HT1080 (cell line): ENCODE data around the gene SLCO1A2. TPM values are rescaled to one million over a fixed set of nuclear protein-coding genes. Genes with fewer than 3 reads are reported as not detected.
"Not testable (repeated sequence)": the region's sequence is repeated elsewhere in the genome, so short reads cannot be mapped to it uniquely, and the experiment has no call there.

ENCODE experiments used
- DNase-seq: peaks from one replicate; pipeline ENCODE4 v3.0.0-alpha.2; 2015; ENCODE audit warnings: low read depth
- polyA plus RNA-seq, 2 experiments: library from polyadenylated mRNA; depleted of rRNA; stranded (reverse); fragments of >200 nt; gene quantifications; 2 replicates each; pipeline ENCODE4 v1.2.3, GENCODE V29; 2015
- total RNA-seq: library from RNA; depleted of rRNA; stranded (reverse); fragments of >200 nt; shearing (Covaris generic); gene quantifications from 2 replicates; pipeline ENCODE4 v1.2.3, GENCODE V29; 2014; rRNA removed

Gene SLCO1A2
- not detected in 2 replicates for total RNA-seq
- not detected in 2 replicates for polyA plus RNA-seq (2015; cell fraction: cytosol; rRNA removed)
- not detected in 2 replicates for polyA plus RNA-seq (2015; cell fraction: nucleus; rRNA removed)

- DNase-seq: no peak
These were observed at the start of gene SLCO1A2 for GRCh38 chr12:21334771-21335325. Gene SLCO1A2, minus strand, starts transcription at chr12:21334917. Its CDS starts 270 bp downstream, at chr12:21334647.

GRCh38 chr12:21384261-21384660 lies 49.5 kb upstream of the SLCO1A2 start:
- DNase-seq: no peak

GRCh38 chr12:21381320-21381719 lies 46.6 kb upstream of the SLCO1A2 start:
- not testable (repeated sequence) for DNase-seq

- DNase-seq: no peak
These were observed 44.5 kb upstream of the SLCO1A2 start for GRCh38 chr12:21379218-21379617.

GRCh38 chr12:21372602-21373001 lies 37.9 kb upstream of the SLCO1A2 start, which contains the start of gene IAPP:
Gene IAPP, plus strand, starts transcription at chr12:21372902. Its CDS starts 450 bp downstream, at chr12:21373352.
- no peak for DNase-seq

- no peak for DNase-seq
These were observed 36.2 kb upstream of the SLCO1A2 start for GRCh38 chr12:21370845-21371449.

- no peak for DNase-seq
These were observed 34.6 kb upstream of the SLCO1A2 start for GRCh38 chr12:21369141-21369980.

GRCh38 chr12:21360632-21361031 lies 25.9 kb upstream of the SLCO1A2 start:
- not testable (repeated sequence) for DNase-seq

- peak; percentile 23 for DNase-seq
These were observed 19.9 kb upstream of the SLCO1A2 start for GRCh38 chr12:21354641-21355040.

- no peak for DNase-seq
These were observed 19.2 kb upstream of the SLCO1A2 start for GRCh38 chr12:21353948-21354347.

GRCh38 chr12:21353487-21353886 lies 18.8 kb upstream of the SLCO1A2 start:
- DNase-seq: no peak

GRCh38 chr12:21350975-21351374 lies 16.3 kb upstream of the SLCO1A2 start:
- no peak for DNase-seq

- no peak for DNase-seq
These were observed 12.0 kb upstream of the SLCO1A2 start for GRCh38 chr12:21346542-21347205.

- DNase-seq: no peak
These were observed 8.9 kb upstream of the SLCO1A2 start for GRCh38 chr12:21343636-21344035.

GRCh38 chr12:21341769-21342168 lies 7.1 kb upstream of the SLCO1A2 start:
- no peak for DNase-seq

GRCh38 chr12:21340403-21340802 lies 5.7 kb upstream of the SLCO1A2 start:
- no peak for DNase-seq

- no peak for DNase-seq
These were observed 5.2 kb upstream of the SLCO1A2 start for GRCh38 chr12:21339921-21340320.

GRCh38 chr12:21337959-21338744 lies 3.4 kb upstream of the SLCO1A2 start:
- DNase-seq: no peak

- no peak for DNase-seq
These were observed 2.7 kb upstream of the SLCO1A2 start for GRCh38 chr12:21337453-21337852.

- DNase-seq: no peak
These were observed 1.9 kb upstream of the SLCO1A2 start for GRCh38 chr12:21336656-21337055.
